Activated CD4-positive, alpha-beta T cell treated with anti-CD3 and anti-CD28 coated beads for 24 hours (primary cell): ENCODE results near the gene BSN.
"Not testable (repeated sequence)": the region's sequence is repeated elsewhere in the genome, so short reads cannot be mapped to it uniquely, and the experiment has no call there.

ENCODE experiments used
- DNase-seq, 2 donors: peaks; one replicate each; pipeline ENCODE4 v3.0.0-alpha.2; 2020; ENCODE audit warnings: low read depth in 2 of 2

Gene BSN

DNA sequence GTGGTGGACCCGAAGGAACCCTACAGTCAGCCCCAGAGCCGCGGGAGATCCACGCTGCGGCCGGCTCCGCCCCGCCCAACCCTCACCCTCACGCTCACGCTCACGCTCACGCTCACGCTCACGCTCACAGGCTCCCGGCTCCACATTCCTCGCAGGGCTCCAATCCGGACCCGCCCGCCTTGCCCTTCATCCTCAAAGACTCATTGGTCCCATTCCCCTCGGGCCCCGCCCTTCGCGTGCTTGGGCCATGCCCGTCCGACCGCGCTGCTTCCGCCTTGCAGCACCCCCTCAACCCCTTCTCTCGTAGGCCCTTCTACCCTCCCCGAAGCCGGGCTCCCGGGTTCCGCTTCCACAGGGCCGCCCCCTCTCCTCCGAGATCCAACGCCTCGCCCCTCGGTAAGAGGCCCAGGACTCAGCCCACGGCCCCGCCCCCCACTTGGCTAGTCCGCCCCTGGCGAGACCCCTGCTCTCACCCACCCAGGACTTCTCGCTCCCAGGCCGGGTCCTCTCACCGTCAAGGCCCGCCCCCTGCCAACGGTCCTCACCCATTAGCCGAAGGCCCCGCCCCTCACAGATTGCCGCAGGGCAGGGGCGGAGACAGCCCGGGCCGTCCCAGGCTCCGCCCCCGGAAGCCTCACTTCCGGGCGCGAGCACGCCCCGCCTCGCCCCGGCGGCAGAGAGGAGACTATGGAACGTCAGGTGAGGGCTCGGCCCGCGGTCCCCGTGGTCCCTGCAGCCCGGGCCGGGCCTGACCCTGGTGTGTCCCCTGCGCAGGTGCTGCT lies 119.6 kb downstream of the BSN start, which contains the start of gene APEH:
Gene APEH, plus strand, starts transcription at position 637 of the 782 bp plus-strand sequence. Its CDS starts 51 bp downstream, at position 688.
- peak; percentile 98 for DNase-seq

GRCh38 chr3:49674497-49674983 lies 120.3 kb downstream of the BSN start:
- peak in 1 of 2 donors; percentile 19 for DNase-seq

GRCh38 chr3:49675912-49676311 lies 121.6 kb downstream of the BSN start:
- no peak for DNase-seq

DNA sequence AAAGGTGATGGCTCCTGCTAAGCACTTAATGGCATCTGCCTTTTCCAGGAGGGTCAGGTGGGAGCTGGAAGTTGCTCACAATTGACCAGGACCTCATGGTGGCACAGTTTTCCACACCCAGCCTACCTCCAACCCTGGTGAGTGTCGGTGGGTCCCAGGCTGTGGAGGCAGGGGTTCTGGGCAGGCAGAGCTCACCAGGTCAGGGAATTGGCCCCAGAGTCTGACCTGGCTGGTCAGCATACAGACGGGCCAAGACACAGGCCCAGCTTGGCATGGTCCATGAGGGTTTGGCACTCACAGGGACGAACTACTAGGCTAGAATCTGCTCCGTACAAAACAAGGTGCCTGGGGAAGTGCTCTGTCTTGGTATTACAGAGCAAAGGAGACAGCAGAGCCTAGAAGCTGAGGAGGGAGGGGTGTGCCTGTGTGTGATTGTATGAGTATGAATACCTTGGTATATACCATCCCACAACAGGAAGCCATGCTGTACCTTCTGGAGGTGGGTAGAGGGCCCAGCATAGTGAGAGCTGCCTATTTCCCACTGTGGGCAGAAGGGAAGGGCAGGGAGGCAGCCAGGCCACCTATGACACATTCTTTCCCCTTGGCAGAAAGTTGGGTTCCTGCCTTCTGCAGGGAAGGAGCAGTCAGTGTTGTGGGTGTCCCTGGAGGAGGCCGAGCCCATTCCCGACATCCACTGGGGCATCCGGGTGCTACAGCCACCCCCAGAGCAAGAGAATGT lies 126.4 kb downstream of the BSN start:
- DNase-seq, result no peak

- no peak for DNase-seq
Observed at GRCh38 chr3:49681232-49681522, 126.9 kb downstream of the BSN start.

DNA sequence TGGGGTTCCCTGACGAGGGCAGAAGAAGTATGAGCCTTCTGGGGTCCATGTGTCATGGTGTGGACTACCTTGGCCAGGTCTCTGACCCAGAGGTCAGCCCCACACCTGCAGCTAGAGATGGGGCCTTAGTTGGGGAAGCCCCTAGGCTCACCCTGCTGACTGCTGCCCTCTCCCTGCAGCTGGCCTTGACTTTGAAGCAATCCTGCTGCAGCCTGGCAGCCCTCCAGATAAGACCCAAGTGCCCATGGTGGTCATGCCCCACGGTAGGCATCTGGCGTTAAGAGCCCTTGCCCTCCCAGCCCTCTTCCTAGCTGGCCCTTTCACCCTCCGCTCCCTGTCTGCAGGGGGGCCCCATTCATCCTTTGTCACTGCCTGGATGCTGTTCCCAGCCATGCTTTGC lies 127.3 kb downstream of the BSN start:
- no peak for DNase-seq

GRCh38 chr3:49683162-49683561 lies 128.9 kb downstream of the BSN start:
- DNase-seq, result no peak

DNA sequence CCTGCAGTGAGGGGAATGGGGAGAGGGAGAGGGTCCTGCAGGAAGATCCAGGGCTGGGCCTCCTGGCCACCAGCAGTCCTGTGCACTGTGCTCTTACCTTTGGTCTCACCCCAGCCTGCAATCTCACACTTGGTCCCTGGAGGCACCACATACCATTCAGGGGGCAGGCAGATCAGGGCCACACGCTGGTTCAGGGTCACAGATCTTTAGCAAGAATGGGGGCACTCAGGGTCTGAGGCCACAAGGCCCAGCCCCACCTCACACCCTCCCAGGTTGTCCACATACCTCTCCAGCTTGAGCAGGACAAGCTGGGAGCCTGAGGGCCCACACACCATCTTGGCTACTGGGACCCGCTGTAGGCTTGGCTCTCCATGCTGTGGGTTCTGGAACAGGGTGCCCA lies 130.2 kb downstream of the BSN start:
- DNase-seq, result not testable (repeated sequence)

DNA sequence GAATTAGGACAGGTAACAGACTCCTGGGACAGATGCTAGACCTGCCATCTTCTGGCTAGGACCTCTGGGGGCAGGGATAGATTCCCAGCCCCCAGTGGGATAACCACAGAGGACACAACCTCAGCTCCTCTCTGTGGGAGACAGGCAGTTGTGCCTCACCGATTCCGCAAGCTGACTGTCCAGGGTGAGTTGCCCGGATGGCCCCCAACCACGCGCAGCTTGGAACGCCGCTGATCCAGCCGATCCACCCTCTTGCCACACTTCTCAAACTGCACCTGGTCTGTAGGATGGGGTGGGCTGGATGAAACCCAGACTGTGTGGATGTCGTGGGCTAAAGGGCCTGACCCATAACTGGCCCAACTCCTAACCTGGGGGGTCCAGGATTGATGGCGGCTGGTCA lies 130.8 kb downstream of the BSN start:
- not testable (repeated sequence) for DNase-seq

GRCh38 chr3:49685846-49686245 lies 131.6 kb downstream of the BSN start:
- DNase-seq, result not testable (repeated sequence)

- not testable (repeated sequence) for DNase-seq
Observed at GRCh38 chr3:49686346-49686745, 132.1 kb downstream of the BSN start.

- DNase-seq, result peak in 1 of 2 donors; percentile 48
Observed at GRCh38 chr3:49686769-49687423, 132.6 kb downstream of the BSN start.

- DNase-seq, result not testable (repeated sequence)
Observed at GRCh38 chr3:49687424-49687795, 133.1 kb downstream of the BSN start.

- DNase-seq, result not testable (repeated sequence)
Observed at GRCh38 chr3:49688338-49689045, 134.2 kb downstream of the BSN start.

- DNase-seq, result peak; percentile 87 to 90
Observed at GRCh38 chr3:49689046-49689907, 135.0 kb downstream of the BSN start, which contains the start of the genes MST1 and RNF123. Gene MST1 (minus strand): TSS chr3:49689474. CDS start chr3:49688691, 783 bp downstream. Gene RNF123 (plus strand): TSS chr3:49689557. CDS start chr3:49691166, 1,609 bp downstream.

GRCh38 chr3:49689908-49690624 lies 135.8 kb downstream of the BSN start:
- DNase-seq, result not testable (repeated sequence)

DNA sequence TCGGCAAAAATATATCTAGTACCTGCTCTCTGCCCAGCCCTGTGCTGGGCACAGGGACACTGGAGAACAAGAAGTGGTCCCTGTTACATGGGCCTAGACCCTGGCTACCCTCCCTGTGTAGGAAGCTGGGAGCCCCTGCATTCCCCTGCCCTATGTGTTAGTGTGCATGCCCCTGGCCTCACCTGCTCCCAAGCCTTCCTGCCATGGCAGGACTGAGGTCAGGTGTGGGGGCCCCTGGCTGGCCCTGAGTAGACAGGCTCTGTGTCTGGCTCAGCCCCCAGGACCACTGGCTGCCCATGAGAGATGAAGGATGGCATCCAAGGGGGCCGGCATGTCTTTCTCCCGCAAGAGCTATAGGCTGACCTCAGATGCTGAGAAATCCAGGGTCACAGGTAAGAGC lies 136.6 kb downstream of the BSN start:
- not testable (repeated sequence) for DNase-seq

- DNase-seq, result not testable (repeated sequence)
Observed at GRCh38 chr3:49691481-49691880, 137.2 kb downstream of the BSN start.

DNA sequence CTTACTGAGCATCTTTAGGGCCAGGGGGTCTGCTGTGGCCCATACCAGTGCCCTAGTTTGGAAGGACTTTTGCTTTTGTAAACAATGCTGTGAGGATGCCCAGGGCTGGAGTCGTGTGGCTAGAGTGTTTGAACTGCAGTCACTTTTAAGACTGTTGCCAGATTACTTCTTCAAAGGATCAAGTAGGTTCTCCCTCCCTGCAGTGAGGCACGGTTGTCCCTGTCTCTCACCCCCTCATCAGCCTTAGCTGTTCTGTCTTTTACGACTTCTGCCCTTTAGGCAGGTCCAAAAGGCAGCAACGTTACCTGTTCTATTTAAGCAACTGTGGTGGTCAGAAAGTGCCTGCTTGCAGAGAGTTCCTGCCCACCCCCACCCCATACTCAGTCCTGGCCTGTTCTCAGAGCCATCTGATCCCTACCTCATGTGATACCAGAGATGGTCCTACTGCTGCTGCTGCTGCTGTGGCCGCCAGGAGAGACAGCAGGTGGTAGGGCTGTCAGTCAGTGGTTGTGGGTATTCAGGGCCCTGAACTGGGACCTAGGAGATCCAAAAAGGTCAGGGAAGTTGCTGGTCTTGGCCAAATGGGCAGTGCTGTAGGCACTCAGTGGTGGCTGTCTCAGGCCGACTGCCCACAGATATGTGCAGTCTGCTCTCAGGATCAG lies 140.3 kb downstream of the BSN start:
- not testable (repeated sequence) for DNase-seq
